Astrocyte (in vitro differentiated cells and primary cell): Measurements from ENCODE around the gene IL3RA. TPM values are rescaled to one million over a fixed set of nuclear protein-coding genes. Genes with fewer than 3 reads are reported as not detected.
"Not testable (repeated sequence)": the region's sequence is repeated elsewhere in the genome, so short reads cannot be mapped to it uniquely, and the experiment has no call there.

Experiments used
- DNase-seq: peaks from one replicate; pipeline ENCODE4 v3.0.0-alpha.2; 2010; ENCODE audit warnings: low read depth
- FAIRE-seq: peaks from 2 replicates; lab custom pipeline; 2011; peaks lifted over from hg19 to GRCh38; lab: Jason Lieb, UNC
- H2AFZ ChIP-seq: 2 replicates; pipeline ENCODE4 v1.6.0; 2012; ENCODE audit warnings: low read depth, low read length, inconsistent platforms
- H3K27ac ChIP-seq: 2 replicates; pipeline ENCODE4 v1.5.1; 2011; ENCODE audit warnings: low read depth, low read length, inconsistent platforms
- H3K27me3 ChIP-seq: 2 replicates; pipeline ENCODE4 v1.6.0; 2011; ENCODE audit warnings: low read length, inconsistent platforms; ENCODE audit not compliant: insufficient read depth
- H3K36me3 ChIP-seq: 2 replicates; pipeline ENCODE4 v1.5.1; 2011; ENCODE audit warnings: low read length, inconsistent platforms; ENCODE audit not compliant: insufficient read depth
- H3K4me1 ChIP-seq: 2 replicates; pipeline ENCODE4 v1.5.1; 2011; ENCODE audit warnings: low read length, inconsistent platforms; ENCODE audit not compliant: insufficient read depth
- H3K4me2 ChIP-seq: 2 replicates; pipeline ENCODE4 v1.6.0; 2012; ENCODE audit warnings: low read length, inconsistent platforms
- H3K4me3 ChIP-seq: 2 replicates; pipeline ENCODE4 v1.5.1; 2011; ENCODE audit warnings: low read depth, mild to moderate bottlenecking, low read length, inconsistent platforms; ENCODE audit not compliant: insufficient read depth
- H3K79me2 ChIP-seq: 2 replicates; pipeline ENCODE4 v1.6.0; 2012; ENCODE audit warnings: mild to moderate bottlenecking, low read length, inconsistent platforms; ENCODE audit not compliant: insufficient read depth
- H3K9ac ChIP-seq: 2 replicates; pipeline ENCODE4 v1.6.0; 2012; ENCODE audit warnings: mild to moderate bottlenecking, low read length, inconsistent platforms
- H3K9me3 ChIP-seq: 2 replicates; pipeline ENCODE4 v1.5.1; 2012; ENCODE audit warnings: low read depth, mild to moderate bottlenecking, low read length, inconsistent platforms; ENCODE audit not compliant: insufficient read depth
- H4K20me1 ChIP-seq: 2 replicates; pipeline ENCODE4 v1.6.0; 2012; ENCODE audit warnings: low read length, inconsistent platforms; ENCODE audit not compliant: insufficient read depth
- H3K27ac Mint-ChIP-seq: one replicate; pipeline ENCODE4 v1.8.0; 2021; ENCODE audit warnings: mild to moderate bottlenecking, mixed read lengths; ENCODE audit not compliant: unreplicated experiment
- H3K27me3 Mint-ChIP-seq: one replicate; pipeline ENCODE4 v1.8.0; 2021; ENCODE audit warnings: low read depth, mixed read lengths; ENCODE audit not compliant: unreplicated experiment
- H3K36me3 Mint-ChIP-seq: one replicate; pipeline ENCODE4 v1.8.0; 2021; ENCODE audit warnings: low read depth, mixed read lengths; ENCODE audit not compliant: unreplicated experiment
- H3K4me1 Mint-ChIP-seq: one replicate; pipeline ENCODE4 v1.8.0; 2021; ENCODE audit warnings: low read depth, mixed read lengths; ENCODE audit not compliant: unreplicated experiment
- H3K4me3 Mint-ChIP-seq: one replicate; pipeline ENCODE4 v1.8.0; 2021; ENCODE audit warnings: mild to moderate bottlenecking, moderate library complexity, mixed read lengths; ENCODE audit not compliant: unreplicated experiment
- H3K9me3 Mint-ChIP-seq: one replicate; pipeline ENCODE4 v1.8.0; 2021; ENCODE audit warnings: mild to moderate bottlenecking, mixed read lengths; ENCODE audit not compliant: unreplicated experiment
- CTCF ChIP-seq: IDR thresholded peaks from 2 replicates; pipeline ENCODE4 v1.5.1; 2011; ENCODE audit warnings: low read depth, mild to moderate bottlenecking, inconsistent platforms, low read length, moderate library complexity; ENCODE audit not compliant: insufficient read depth
- EZH2 ChIP-seq: IDR thresholded peaks from 2 replicates; pipeline ENCODE4 v1.6.1; 2012; ENCODE audit warnings: mild to moderate bottlenecking, low read length, inconsistent platforms; ENCODE audit not compliant: insufficient read depth
- total RNA-seq: library from RNA; stranded (reverse); gene quantifications from 2 replicates; pipeline ENCODE4 v1.2.1, GENCODE V29; 2021

The IL3RA gene
- total RNA-seq, 1 donor from 2014 or later, result not detected

- no peak overlapping the region for H3K9ac ChIP-seq
- FAIRE-seq (no peak), DNase-seq (no peak)
- H3K4me1 Mint-ChIP-seq, result no peaks in the 10 kb centered on the region
- no peak overlapping the region for H3K4me3 Mint-ChIP-seq
- no peak overlapping the region for H3K27ac ChIP-seq
- H3K36me3 Mint-ChIP-seq, result peaks cover 6% of the 10 kb centered on the region
- no peaks in the 10 kb centered on the region for H3K36me3 ChIP-seq
- no peaks in the 10 kb centered on the region for H3K27me3 ChIP-seq
- no peaks in the 10 kb centered on the region for H3K4me1 ChIP-seq
- no peak overlapping the region for H2AFZ ChIP-seq
- no peaks in the 10 kb centered on the region for H4K20me1 ChIP-seq
- H3K27me3 Mint-ChIP-seq, result no peaks in the 10 kb centered on the region
- no peak overlapping the region for H3K4me3 ChIP-seq
- H3K9me3 Mint-ChIP-seq, result peaks cover 13% of the 10 kb centered on the region
- no peak overlapping the region for H3K4me2 ChIP-seq
- no peaks in the 10 kb centered on the region for H3K79me2 ChIP-seq
- TF ChIP-seq CTCF (no peak), EZH2 (no peak)
- H3K27ac Mint-ChIP-seq, result no peak overlapping the region
- H3K9me3 ChIP-seq, result peaks cover 7% of the 10 kb centered on the region
These were observed 5.1 kb downstream of the IL3RA start for GRCh38 chrX:1341545-1342184.

GRCh38 chrX:1349606-1350005 is 13.0 kb downstream of the IL3RA start:
- not testable (repeated sequence) for DNase-seq, H3K9ac ChIP-seq, H3K4me1 ChIP-seq, H3K27me3 ChIP-seq, H3K4me1 Mint-ChIP-seq, H3K36me3 ChIP-seq, H2AFZ ChIP-seq, H3K27ac Mint-ChIP-seq, H3K4me2 ChIP-seq, H3K4me3 Mint-ChIP-seq, H3K9me3 Mint-ChIP-seq, H3K4me3 ChIP-seq, H3K27ac ChIP-seq, H3K36me3 Mint-ChIP-seq, FAIRE-seq, H3K27me3 Mint-ChIP-seq, H4K20me1 ChIP-seq, H3K79me2 ChIP-seq, H3K9me3 ChIP-seq

GRCh38 chrX:1351981-1352714 is 15.6 kb downstream of the IL3RA start:
- Mint-ChIP-seq H3K4me1 (no peaks in the 10 kb centered on the region), H3K36me3 (peaks cover 7% of the 10 kb centered on the region), H3K9me3 (peaks cover 2% of the 10 kb centered on the region), H3K27ac (no peak overlapping the region), H3K27me3 (no peaks in the 10 kb centered on the region), H3K4me3 (no peak overlapping the region)
- Histone ChIP-seq H2AFZ (no peak overlapping the region), H3K4me3 (no peak overlapping the region), H3K4me2 (no peak overlapping the region), H3K36me3 (no peaks in the 10 kb centered on the region), H3K9ac (no peak overlapping the region), H3K9me3 (no peaks in the 10 kb centered on the region), H4K20me1 (no peaks in the 10 kb centered on the region), H3K4me1 (no peaks in the 10 kb centered on the region), H3K79me2 (no peaks in the 10 kb centered on the region), H3K27me3 (no peaks in the 10 kb centered on the region), H3K27ac (no peak overlapping the region)
- no peak for FAIRE-seq
- DNase-seq, result no peak
- no peak for TF ChIP-seq CTCF
- no peak for TF ChIP-seq EZH2
